GM19452 (cell line): ENCODE measurements around the gene UBR2.
"Not testable (repeated sequence)": the region's sequence is repeated elsewhere in the genome, so short reads cannot be mapped to it uniquely, and the experiment has no call there.

Experiments used
- ATAC-seq: cut with Tn5 transposase; IDR thresholded peaks from one replicate; pipeline ENCODE4 v1.9.1; 2021; ENCODE audit not compliant: unreplicated experiment

UBR2 gene

DNA sequence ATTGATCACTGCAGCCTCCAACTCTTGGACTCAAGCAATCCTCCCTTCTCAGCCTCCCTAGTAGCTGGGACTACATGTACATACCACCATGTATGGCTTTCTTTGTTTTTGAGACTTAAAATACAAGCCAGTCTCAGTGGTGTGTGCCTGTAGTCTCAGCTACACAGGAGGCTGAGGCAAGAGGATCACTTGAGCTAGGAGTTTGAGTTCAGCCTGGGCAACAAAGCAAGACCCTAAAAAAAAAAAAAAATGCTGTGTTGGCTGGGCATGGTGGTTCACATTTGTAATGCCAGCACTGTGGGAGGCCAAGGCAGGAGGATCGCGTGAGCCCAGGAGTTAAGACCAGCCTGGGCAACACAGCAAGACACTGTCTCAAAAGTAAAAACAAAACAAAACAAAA lies 51.7 kb downstream of the UBR2 start:
- no peak for ATAC-seq

DNA sequence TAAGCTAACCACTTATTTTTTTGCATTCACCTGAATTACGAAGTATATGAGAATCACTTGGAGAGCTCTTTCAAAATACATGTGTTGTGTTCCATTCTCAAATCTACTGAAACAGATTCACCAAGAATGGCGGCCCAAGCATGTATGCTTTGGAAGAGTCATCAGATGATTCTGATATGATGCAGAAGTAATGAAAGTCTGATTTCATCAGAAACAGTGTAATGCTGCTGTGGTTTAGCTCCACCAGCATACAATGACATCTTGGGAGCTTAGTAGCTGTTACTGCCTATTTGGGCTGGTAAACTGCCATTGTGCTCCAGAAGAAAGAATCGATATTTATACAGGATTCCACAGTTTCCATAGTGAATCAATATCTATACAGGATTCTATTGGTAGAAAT lies 52.9 kb downstream of the UBR2 start:
- ATAC-seq = no peak

DNA sequence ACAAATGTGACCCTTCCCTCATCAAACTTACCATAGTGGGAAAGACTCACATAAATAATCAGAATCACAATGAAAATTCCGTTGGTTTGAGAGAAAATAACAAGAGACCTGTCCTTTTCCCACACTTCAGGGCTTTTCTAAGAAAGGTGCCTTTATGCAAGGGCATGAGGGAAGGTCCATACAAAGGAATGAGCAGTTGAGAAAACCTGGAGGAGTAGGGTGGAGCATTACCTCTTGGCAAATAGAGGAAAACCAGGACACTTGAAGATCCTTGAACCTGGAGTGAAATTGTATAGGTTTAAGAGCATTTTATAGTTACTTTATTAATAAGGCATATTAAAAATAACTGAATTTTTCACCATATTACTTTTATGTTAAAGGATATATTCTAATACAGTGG lies 54.3 kb downstream of the UBR2 start:
- ATAC-seq = no peak

DNA sequence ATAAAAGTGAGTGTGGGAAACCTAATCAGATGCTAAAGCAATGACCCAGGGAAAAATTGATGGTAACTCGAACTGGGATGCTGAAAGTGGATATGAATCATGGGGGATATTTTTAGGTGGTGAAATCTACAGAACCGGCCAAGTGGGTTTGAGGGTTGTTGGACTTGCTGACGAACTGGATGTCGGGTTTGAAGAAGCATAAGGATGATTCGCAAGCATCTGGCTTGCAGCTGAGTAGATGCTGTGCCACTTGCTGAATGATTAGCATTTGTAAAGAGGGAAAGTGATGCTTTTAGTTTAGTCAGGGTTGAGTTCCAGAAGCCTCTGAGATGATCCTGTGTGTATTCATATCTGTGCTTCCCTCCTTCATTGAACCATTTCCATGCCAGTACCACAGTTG lies 54.9 kb downstream of the UBR2 start:
- ATAC-seq = no peak

DNA sequence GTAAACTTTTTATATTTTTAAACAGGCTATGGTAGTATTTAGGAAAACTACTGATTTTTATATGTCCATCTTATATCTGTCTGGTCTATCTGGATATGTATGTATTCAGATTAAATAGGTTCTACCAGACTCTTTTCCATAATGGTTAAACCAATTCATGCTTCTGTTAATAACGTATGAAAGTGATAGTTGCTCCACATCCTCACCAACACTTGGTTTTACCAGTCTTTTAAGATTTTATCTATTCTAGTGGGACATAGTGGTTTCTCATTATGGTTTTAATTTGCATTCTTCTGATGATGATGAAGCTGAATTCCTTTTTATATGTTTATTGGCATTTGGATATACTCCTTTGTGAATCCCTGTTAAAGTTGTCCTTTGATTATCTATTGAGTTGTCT lies 56.1 kb downstream of the UBR2 start:
- ATAC-seq = no peak

DNA sequence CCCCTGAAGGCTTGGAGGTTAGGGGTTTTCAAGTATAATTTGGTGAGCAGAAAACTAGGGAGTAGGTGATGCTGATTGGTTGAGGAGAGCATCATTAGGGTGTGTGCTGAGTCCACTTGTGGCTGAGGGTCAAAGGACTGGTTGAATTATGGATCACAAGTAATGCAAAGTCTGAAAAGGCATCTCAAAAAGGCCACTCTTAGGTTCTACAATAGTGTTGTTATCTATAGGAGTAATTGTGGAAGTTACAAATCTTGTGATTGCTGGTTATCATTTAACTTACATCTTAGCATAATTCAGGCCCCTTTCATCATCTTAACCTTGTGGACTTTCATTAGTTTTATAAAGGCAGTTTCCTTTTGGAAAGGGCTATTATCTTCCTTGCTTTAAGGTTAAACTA lies 60.8 kb downstream of the UBR2 start:
- ATAC-seq = no peak

DNA sequence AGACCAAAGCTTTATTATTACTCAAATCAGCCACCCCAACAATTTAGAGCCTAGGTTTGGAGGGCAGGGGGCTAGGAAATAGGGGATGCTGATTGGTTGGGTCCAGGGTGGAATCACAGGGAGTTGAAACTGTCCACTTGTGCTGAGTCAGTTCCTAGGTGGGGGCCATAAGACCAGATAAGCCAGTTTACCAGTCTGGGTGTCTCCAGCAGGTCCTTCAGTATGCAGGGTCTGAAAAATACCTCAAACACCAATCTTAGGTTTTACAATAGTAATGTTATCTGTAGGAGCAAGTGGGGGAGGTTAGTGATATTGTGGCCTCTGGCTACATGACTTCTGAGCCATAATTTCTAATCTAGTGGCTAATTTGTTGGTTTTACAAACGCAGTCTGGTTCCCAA lies 63.2 kb downstream of the UBR2 start:
- no peak for ATAC-seq

DNA sequence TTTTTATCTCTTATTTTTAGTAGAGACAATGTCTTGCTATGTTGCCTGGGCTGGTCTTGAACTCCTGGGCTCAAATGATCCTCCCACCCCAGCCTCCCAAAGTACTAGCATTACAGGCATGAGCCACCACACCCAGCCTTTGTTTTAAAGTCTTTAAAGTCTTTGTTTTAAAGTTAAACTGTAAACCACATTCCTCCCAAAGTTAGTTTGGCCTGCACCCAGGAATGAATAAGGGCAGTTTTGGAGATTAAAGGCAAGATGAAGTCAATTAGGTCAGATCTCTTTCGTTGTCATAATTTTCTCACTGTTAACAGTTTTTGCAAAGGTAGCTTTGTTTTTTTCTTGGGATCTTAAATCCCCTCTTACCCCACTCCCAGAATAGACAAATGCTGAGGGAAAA lies 63.8 kb downstream of the UBR2 start:
- ATAC-seq = no peak

DNA sequence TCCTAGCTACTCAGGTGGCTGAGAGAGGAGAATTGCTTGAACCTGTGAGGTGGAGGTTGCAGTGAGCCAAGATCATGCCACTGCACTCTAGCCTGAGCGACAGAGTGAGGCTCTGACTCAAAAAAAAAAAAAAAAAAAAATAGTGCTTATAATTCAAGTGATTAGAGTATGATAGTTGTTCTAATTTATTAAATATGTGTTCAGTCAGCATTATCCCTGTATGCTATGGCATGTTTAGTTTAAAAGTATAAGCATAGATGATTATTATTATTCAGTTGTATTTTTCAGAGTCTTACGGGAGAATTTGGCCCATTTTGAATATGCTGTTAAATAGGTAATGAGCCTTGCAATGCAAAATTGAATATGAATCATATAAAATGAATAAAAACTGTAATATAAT lies 64.8 kb downstream of the UBR2 start:
- ATAC-seq = no peak

DNA sequence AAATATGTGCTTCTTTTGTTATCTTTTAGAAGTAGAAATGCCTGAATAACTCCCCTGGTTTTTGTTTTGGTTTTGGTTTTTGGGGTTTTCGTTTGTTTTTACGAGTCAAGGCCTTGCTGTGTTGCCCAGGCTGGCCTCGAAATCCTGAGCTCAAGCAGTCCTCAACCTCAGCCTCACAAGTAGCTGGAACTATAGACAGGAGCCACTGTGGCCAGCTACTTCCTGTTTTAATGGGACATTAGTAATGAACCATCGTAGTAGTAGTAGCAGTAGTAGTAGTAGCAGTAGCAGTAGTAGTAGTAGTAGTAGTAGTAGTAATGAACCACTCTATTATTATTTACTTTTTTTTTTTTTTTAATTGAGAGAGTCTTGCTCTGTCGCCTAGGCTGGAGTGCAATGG lies 66.0 kb downstream of the UBR2 start:
- no peak for ATAC-seq

DNA sequence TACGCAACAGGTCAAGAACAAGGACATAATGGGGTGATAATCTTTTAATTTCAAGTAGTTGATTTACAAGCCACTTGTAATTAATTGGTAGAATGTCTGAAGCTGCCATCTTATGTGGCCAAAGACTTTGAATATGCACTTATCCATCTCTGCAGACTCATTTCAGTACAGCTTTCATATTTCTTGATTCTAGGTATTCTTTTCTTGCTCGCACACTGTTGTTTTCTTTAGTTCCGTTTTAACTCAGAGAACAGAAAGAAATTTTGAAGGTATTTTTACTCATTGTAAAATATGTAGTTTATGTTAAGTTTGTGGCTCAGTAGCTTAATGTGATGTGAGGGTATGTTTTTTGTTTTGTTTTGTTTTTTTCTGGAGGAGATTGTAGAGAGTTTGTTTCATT lies 73.9 kb downstream of the UBR2 start:
- no peak for ATAC-seq

DNA sequence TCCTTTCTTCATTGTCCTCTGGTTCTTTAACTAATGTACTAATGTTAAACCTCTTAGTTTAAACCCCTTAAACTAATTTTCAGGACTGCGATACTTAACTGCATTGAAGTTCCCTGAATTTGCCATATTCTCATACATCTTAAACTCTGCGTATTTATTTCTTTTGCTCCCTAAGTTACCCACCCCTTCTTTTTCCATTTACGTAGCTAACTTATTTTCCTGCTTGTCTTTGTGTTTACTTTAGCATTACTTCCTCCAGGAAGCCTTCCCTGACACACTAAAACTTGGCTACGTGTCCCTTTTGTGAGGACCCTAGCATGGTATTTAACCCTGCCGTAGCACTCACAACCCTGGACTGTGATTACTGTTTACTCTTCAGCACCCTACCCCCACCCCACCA lies 79.0 kb downstream of the UBR2 start:
- no peak for ATAC-seq

DNA sequence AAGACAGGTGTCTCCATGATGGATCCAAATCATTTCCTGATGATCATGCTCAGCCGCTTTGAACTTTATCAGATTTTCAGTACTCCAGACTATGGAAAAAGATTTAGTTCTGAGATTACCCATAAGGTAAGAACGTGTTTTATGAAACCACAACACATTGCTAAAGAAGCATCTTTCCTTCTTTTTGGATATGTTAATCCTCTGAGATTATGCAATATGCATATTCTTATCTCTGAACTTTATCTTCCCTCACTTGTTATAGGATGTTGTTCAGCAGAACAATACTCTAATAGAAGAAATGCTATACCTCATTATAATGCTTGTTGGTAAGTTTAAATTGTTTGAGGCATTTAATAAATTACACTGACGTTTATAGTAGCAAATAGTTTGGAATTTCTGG lies 80.4 kb downstream of the UBR2 start:
- no peak for ATAC-seq

DNA sequence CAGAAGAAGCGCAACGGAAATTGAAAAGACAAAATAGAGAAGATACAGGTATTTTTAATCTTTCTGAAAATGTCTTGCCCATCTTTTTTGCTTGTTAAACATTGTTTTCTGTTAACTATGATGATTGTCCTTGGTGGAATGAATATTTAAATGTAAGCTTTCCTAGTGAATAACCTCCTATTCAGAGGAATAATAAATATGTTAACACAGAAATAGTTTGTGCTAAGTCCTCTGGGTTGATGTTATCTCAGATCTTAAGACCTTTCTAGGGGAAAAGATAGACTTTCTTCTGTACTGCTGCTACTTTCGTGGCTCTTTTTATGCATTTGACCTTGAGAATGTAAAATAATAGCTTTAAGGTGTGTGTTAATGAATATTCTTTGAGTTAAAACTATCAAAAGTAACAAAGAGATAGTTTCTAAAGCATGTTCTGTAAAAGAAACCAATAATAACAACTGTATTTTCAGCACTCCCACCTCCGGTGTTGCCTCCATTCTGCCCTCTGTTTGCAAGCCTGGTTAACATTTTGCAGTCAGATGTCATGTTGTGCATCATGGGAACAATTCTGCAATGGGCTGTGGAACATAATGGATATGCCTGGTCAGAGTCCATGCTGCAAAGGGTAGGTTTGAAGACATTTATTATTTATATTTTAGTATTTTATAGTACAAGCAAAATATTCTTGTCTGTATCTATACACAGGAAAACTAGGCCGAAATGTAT lies 88.4 kb downstream of the UBR2 start:
- ATAC-seq = no peak

DNA sequence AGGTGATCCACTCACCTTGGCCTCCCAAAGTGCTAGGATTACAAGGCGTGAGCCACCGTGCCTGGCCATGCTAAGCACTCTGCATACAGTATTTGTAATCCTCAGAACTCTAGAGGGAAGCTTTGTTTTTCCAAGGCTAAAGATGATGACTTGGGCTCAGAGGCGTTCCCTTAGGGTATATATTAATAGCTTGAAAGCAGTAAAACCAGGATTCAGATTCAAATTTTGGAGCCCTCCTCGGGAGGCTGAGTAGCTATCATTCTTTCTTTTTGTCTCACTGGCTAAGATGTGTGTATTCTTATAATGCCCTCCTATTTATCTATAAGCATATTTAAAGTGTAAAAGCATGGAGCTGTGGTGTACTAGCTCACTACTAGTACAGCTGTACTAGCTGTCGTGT lies 90.0 kb downstream of the UBR2 start:
- no peak for ATAC-seq

DNA sequence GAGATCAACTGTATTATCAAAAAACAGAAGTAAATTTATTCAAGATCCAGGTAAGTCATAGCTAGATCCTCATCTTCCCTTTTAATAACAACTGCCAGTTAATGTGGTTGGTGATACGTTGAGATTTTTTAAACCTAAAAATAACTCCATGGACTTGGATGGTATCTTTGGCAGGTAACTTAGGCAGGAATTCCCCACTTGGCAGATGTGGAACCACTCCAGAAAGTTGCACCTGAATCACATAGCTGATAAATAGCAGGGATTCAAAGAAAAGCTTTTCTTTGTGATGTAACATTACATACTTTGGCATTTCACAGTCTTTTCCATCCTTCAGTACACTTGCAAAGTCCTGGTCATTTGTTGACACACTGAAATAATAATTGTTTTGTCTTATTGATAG lies 96.0 kb downstream of the UBR2 start:
- ATAC-seq = no peak

DNA sequence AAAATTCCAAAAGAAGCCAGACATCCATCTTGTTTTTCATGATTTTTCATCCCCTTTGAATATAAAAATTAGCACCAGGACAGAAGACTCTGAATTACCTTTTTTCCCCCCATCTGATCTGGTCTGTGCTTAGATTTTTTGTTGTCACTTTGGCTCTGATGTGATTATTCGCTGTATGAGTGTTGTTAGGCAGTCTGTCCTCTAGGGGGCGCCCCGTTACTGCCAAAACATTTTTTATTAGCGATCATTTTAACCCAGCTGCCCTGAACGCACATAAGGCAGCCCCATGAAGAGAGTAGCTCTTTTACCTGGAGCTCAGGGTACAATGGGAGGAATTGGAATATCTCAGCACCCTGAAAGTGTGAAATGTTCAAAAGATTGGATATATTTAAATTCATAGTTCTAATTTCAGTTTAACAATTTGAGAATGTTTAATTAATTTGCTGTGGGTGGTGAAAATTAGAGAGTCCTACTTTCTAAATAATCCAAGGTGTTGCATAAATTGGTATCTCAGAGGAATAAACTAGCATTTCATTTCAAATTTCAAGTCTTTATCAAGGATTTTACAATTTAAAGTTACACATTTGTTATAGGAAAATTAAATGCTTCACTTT lies 97.8 kb downstream of the UBR2 start:
- ATAC-seq = no peak

DNA sequence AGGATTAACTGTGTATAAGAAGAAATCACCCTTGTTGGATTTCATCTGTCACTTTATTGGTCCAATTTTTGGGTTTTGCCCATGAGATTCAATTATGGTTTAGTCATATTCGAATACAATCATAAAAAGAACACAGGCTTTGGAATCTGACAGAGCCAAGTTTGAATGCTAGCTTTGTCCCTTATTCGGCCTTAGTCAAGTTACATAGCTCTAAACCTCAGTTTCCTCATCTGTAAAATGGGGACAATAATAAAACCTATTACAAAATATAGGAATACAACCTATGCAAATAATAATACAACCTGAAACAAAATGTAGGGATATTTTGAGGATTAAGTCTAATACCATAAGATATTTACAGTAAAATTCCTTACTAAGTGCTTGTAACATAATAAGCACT lies 100.9 kb downstream of the UBR2 start:
- no peak for ATAC-seq

DNA sequence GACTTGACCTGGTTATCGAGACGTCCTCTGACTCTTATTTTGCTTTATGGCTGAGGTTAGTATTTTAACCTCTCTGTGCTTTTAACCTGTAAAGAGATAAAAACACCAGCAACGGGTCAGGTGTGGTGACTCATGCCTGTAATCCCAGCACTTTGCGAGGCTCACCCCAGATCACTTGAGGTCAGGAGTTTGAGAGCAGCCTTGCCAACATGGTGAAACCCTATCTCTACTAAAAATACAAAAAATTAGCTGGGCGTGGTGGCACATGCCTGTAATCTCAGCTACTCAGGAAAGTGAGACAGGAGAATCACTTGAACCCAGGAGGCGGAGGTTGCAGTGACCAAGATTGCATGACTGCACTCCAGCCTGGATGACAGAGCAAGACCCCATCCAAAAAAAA lies 110.5 kb downstream of the UBR2 start:
- not testable (repeated sequence) for ATAC-seq

DNA sequence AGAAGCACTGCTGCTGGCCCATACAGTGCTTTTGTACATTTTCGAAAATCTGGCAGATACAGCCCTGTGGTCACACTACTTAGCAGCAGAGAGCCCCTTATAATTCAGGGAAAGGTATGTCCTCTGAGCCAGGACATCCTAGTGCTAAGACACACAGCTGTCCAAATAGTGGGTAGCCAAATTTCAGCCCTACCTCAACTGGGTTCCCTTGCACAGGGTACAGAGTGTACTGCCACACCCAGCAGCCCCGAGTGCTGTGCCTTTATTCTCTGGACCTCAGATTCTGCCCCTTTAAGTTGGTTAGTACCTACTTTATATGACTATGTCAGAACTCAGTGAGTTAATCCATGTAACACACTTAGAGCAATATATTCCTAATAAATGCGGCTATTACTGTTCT lies 111.0 kb downstream of the UBR2 start:
- no peak for ATAC-seq

DNA sequence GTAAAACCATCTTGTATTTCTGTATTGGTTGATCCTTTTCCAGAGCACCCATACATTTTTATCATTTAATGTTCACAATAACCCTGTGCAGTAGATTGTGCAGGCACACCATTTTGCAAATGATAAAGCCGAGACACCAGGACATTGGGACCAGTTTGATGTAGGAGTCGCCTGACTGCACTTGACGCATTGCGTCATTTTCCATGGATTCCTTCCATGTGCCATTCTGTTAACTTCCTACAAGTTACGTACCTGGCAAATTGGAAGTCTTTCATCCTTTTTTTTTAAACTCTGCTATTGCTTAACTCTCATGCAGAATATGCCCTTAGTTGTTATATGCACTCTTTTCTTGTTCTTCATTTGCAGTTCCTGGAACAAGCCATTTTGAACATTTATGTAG lies 115.5 kb downstream of the UBR2 start:
- ATAC-seq = no peak

DNA sequence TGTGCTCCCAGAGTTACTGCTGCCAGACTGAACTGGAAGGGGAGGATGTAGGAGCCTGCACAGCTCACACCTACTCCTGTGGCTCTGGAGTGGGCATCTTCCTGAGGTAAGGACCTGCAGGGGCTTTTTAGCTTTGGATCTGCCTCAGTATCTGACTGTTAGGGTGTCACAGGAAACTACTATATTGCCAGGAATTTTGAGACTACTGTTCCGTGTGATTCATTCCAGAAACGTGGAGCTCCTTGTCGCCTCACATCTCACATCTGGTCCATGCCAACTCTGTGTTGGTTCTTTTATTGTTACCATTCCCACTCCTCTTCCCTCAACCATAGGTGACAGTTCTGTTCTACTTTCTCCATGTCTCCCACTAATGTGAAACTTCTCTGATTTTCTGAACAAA lies 124.5 kb downstream of the UBR2 start:
- no peak for ATAC-seq

DNA sequence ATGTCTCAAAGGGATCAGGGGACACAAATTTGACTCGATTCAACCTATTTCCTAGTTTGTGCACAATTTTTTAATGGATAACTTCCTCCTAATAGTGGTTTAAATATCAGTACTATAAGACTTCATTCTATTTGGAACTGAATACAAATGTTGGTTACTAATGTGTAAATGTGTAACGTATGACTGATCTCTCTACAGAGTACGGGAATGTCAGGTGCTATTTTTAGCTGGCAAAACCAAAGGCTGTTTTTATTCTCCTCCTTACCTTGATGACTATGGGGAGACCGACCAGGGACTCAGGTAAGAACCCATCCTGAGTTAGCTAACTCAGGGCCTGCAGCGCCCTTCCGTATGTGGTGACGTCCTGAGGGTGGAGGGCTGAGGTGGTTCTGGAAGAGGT lies 125.5 kb downstream of the UBR2 start:
- no peak for ATAC-seq
